Measurements from ENCODE around the gene RAB35. TPM values are rescaled to one million over a fixed set of nuclear protein-coding genes. Genes with fewer than 3 reads are reported as not detected.

Gene RAB35
- total RNA-seq, 4 donors from 2014 or later, result 22.4 to 36.1 (median 25.9) TPM

GRCh38 chr12:120136093-120136770, 19.7 kb upstream of the RAB35 start:
- no peak for TF ChIP-seq CTCF (IDR thresholded peaks at IDR 0.05)
- DNase-seq (ENCODE audit: low spot score) (no peak), ATAC-seq (ENCODE audit: low FRiP score) (no peak)

GRCh38 chr12:120134307-120134980, 17.9 kb upstream of the RAB35 start:
- DNase-seq (ENCODE audit: low spot score), result no peak
- TF ChIP-seq CTCF (IDR thresholded peaks at IDR 0.05), result no peak
- no peak for ATAC-seq (ENCODE audit: low FRiP score)

- DNase-seq (ENCODE audit: low spot score), result no peak
- no peak for ATAC-seq (ENCODE audit: low FRiP score)
- TF ChIP-seq CTCF (IDR thresholded peaks at IDR 0.05), result no peak
Measured at GRCh38 chr12:120132863-120133385, 16.4 kb upstream of the RAB35 start.

GRCh38 chr12:120132054-120132836, 15.7 kb upstream of the RAB35 start:
- TF ChIP-seq CTCF (IDR thresholded peaks at IDR 0.05), result no peak
- no peak for DNase-seq (ENCODE audit: low spot score)
- no peak for ATAC-seq (ENCODE audit: low FRiP score)

- TF ChIP-seq CTCF (IDR thresholded peaks at IDR 0.05), result no peak
- ATAC-seq (ENCODE audit: low FRiP score) (no peak), DNase-seq (ENCODE audit: low spot score) (no peak)
Measured at GRCh38 chr12:120131116-120131515, 14.6 kb upstream of the RAB35 start.

- ATAC-seq (ENCODE audit: low FRiP score) (no peak), DNase-seq (ENCODE audit: low spot score) (no peak)
- TF ChIP-seq CTCF (IDR thresholded peaks at IDR 0.05), result no peak
Measured at GRCh38 chr12:120130011-120130410, 13.5 kb upstream of the RAB35 start.
